Kidney (tissue), 22 donors: ENCODE results near the gene CGB7. TPM values are rescaled to one million over a fixed set of nuclear protein-coding genes. Genes with fewer than 3 reads are reported as not detected.

Experiments
- DNase-seq, 5 donors: peaks; one replicate each; pipeline ENCODE4 v3.0.0-alpha.2; 2013 to 2020
- FAIRE-seq: peaks from 2 replicates; lab custom pipeline; 2012; peaks lifted over from hg19 to GRCh38; lab: Jason Lieb, UNC
- H3K27ac ChIP-seq, 2 donors: one replicate each; pipeline ENCODE4 v1.7.0; 2013; ENCODE audit warnings: low read depth in 2 of 2, low read length in 2 of 2, inconsistent platforms in 1 of 2
- H3K27me3 ChIP-seq: one replicate; pipeline ENCODE4 v1.7.1; 2013; ENCODE audit warnings: low read length, inconsistent platforms; ENCODE audit not compliant: control insufficient read depth, insufficient read depth
- H3K36me3 ChIP-seq, 3 donors: one replicate each; pipeline versions ENCODE4 v1.7.0 to v1.7.1; 2013; ENCODE audit warnings: low read length in 3 of 3, control low read depth in 1 of 3, inconsistent platforms in 1 of 3; ENCODE audit not compliant: insufficient read depth in 3 of 3, control insufficient read depth in 2 of 3
- H3K4me1 ChIP-seq, 3 donors: one replicate each; pipeline versions ENCODE4 v1.7.0 to v1.7.1; 2013; ENCODE audit warnings: low read length in 3 of 3, inconsistent platforms in 1 of 3, low read depth in 1 of 3; ENCODE audit not compliant: control insufficient read depth in 2 of 3, insufficient read depth in 2 of 3
- H3K4me3 ChIP-seq, 3 donors: one replicate each; pipeline versions ENCODE4 v1.7.0 to v1.8.1; 2013; ENCODE audit warnings: low read length in 3 of 3, control low read depth in 1 of 3, inconsistent platforms in 1 of 3
- H3K9ac ChIP-seq, 3 donors: one replicate each; pipeline versions ENCODE4 v1.7.0 to v1.7.1; 2013; ENCODE audit warnings: low read length in 3 of 3, control low read depth in 1 of 3, inconsistent platforms in 1 of 3
- H3K9me3 ChIP-seq, 3 donors: one replicate each; pipeline versions ENCODE4 v1.7.0 to v1.7.1; 2013; ENCODE audit warnings: low read length in 3 of 3, control low read depth in 1 of 3, inconsistent platforms in 1 of 3; ENCODE audit not compliant: control insufficient read depth in 2 of 3, insufficient read depth in 1 of 3
- CTCF ChIP-seq: IDR thresholded peaks from 3 replicates; pipeline ENCODE4 v1.5.1; 2012; ENCODE audit warnings: mild to moderate bottlenecking, moderate library complexity, borderline replicate concordance; ENCODE audit not compliant: insufficient read depth; ENCODE audit errors: extremely low read depth
- intact Hi-C: fragments of 100-400 bp; cut with DNase I; formaldehyde crosslinking; loops from one replicate; pipeline ENCODE4 v1.11.1; 2022
- long read RNA-seq, 10 donors: library from polyadenylated mRNA in 1 of 10; unstranded in 1 of 10; transcript quantifications; one replicate each; pipeline ENCODE4 v2.0.0 and lab custom pipeline, GENCODE V29; 2021 to 2026
- polyA plus RNA-seq: library from polyadenylated mRNA; stranded (reverse); fragments of 350-450 nt; fragmentation: Illumina TruSeq; extraction: RNeasy Lipid Tissue Mini Kit (QIAGEN cat#74804); gene quantifications from one replicate; pipeline ENCODE4 v1.2.3, GENCODE V29; 2014; ENCODE audit warnings: low read depth, low replicate concordance; ENCODE audit not compliant: insufficient read depth
- total RNA-seq: library from RNA; stranded (reverse); fragmentation: NEBNext Ultra II Directional; extraction: Animal tissue kit (Norgen Biotek cat#: 25700); gene quantifications from one replicate; pipeline ENCODE4 v1.2.1, GENCODE V29; 2021
- donor health status: control.
- donor health status: control.
- donor health status: control.
- donor health status: control.
- donor health status: control.
- donor health status: DM: yes; HTN: yes; CAD: no.
- donor health status: Normal renal cell carcinoma (clear cell type).

The CGB7 gene
- total RNA-seq (not detected), polyA plus RNA-seq (not detected)
- long read RNA-seq, donor 1, partial matches to known transcripts = 0 of 1 reads
- long read RNA-seq, donor 1, other reads (novel, unspliced or antisense) = 0 of 1 reads
- long read RNA-seq, donor 2 = 0 reads
- long read RNA-seq, donor 3 = 0 reads
- long read RNA-seq, donor 4 = 0 reads
- long read RNA-seq, donor 5 = 0 reads
- long read RNA-seq, donor 6 = 0 reads
- long read RNA-seq, donor 7 = 0 reads
- long read RNA-seq, donor 8 = 0 reads
- long read RNA-seq, donor 9 = 0 reads
- long read RNA-seq, donor 10 = 0 reads

DNA sequence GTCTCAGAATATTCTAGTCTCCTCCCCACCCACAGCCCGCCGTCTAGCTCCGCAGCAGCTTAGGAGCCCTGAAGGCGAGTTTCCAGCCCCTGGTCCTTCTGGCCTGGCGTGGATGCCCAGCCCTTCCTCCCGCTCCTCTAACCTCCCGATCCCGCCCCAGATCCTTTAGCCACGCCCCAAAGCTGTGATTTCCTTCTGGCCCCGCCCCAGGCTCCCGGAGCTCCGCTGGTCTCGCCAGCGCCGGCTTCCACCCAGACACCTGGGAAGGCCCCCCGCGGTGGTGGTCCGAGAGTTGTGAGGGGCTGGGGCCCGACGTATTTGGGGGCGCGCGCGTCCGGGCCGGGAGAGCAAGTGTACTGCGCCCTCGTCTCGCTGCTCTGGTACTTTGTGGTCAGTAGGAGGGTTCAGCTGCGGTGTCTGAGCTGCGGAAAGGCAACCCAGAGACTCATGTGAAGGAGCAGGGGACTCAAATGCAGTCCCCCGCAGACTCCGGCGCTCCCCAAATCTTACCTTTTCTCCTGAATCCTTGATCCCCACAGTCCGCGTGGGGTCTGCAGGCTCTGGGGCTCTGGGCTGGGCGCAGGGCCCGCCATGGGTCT lies at the start of gene CGB7:
Gene CGB7, minus strand, starts transcription at position 114 of the 599 bp plus-strand sequence. CDS start 2,374 bp downstream, outside the sequence.
- Histone ChIP-seq H3K9ac (peak within 1 kb of the TSS in 2 of 3 donors; percentile 26 to 29), H3K36me3 (no peaks in the 10 kb centered on the region), H3K27ac (no peak within 1 kb of the TSS), H3K4me1 (peaks cover 0 to 4% (median 0%) of the 10 kb centered on the region in 3 donors), H3K4me3 (peak within 1 kb of the TSS; percentile 11 to 60 (median 53)), H3K9me3 (no peaks in the 10 kb centered on the region), H3K27me3 (peaks cover 5% of the 10 kb centered on the region)
- DNase-seq = peak; percentile 72 to 86 (median 84)
- intact Hi-C loops = no loop called here
- no peak for TF ChIP-seq CTCF
- no peak for FAIRE-seq

DNA sequence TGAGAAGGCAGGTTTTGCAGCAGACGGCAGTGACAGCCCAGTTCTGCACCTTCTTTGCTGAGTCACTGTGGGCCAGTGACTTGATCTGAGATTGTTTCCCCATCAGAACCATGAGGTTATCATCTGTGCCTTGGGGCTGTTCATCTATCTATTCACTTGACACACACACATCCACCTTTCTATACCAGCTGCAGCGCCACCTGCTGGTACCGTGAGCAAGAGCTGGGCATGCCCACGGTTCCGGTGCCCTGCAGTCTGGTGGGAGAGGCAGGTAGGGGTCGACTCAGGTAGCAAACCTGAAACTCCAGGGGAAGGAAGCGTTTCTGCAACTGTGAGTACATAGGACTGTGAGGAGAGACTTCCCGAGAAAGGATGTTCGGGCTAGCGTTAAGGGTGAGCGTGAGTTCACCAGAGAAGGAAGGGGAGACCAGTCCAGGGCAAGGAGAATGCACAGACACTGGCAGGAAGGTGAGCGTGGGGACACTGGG lies 49.1 kb upstream of the CGB7 start:
- H3K27me3 ChIP-seq = no peaks in the 10 kb centered on the region
- intact Hi-C loops = loop anchor here (10.0 kb wide), 1 partner anchor 108 kb away; no protein-coding TSS in a partner anchor
- no peak overlapping the region for H3K9ac ChIP-seq
- no peak for FAIRE-seq
- no peaks in the 10 kb centered on the region for H3K9me3 ChIP-seq
- H3K36me3 ChIP-seq = peaks cover 2 to 41% (median 24%) of the 10 kb centered on the region in 3 donors
- no peaks in the 10 kb centered on the region for H3K4me1 ChIP-seq
- no peak overlapping the region for H3K4me3 ChIP-seq
- no peak overlapping the region for H3K27ac ChIP-seq
- TF ChIP-seq CTCF = peak; percentile 71
- peak in 2 of 5 donors; percentile 62 for DNase-seq

- intact Hi-C loops = loop anchor here (10.0 kb wide), 1 partner anchor 110 kb away; no protein-coding TSS in a partner anchor
- DNase-seq (peak in 3 of 5 donors; percentile 66 to 84 (median 69)), FAIRE-seq (no peak)
- Histone ChIP-seq H3K4me3 (no peak overlapping the region), H3K9ac (no peak overlapping the region), H3K27ac (no peak overlapping the region), H3K36me3 (peaks cover 5 to 50% (median 34%) of the 10 kb centered on the region in 3 donors), H3K4me1 (no peaks in the 10 kb centered on the region), H3K9me3 (no peaks in the 10 kb centered on the region), H3K27me3 (no peaks in the 10 kb centered on the region)
- no peak for TF ChIP-seq CTCF
These were observed 46.8 kb upstream of the CGB7 start for GRCh38 chr19:49104229-49104864.
